Endothelial cell of umbilical vein (primary cell): ENCODE data around the gene SLC25A13. TPM values are rescaled to one million over a fixed set of nuclear protein-coding genes. Genes with fewer than 3 reads are reported as not detected.
A peak's percentile ranks its signal among the peaks of the same experiment; 100 is the strongest.

Experiments
- BruUV-seq: library from RNA; stranded (reverse); fragments of 400-500 nt; replicated peaks from 2 replicates; lab custom pipeline; 2021; lab: Mats Ljungman, UMichigan
- CTCF ChIA-PET: fragments of 300-600, 350-600 bp; sonication (Branson Sonifier 250); formaldehyde crosslinking; loops from one replicate; lab custom pipeline; 2021; ENCODE audit warnings: antibody characterized with exemption, inconsistent platforms; lab: Charles Lee
- POLR2A ChIA-PET: fragments of 300-600, 350-600 bp; sonication (Branson Sonifier 250); formaldehyde crosslinking; loops from one replicate; lab custom pipeline; 2021; ENCODE audit warnings: antibody characterized with exemption, inconsistent platforms; lab: Charles Lee
- DNase-seq: peaks from one replicate; pipeline ENCODE4 v3.0.0-alpha.2; 2011; ENCODE audit warnings: low read depth, low spot score
- FAIRE-seq: peaks from 2 replicates; lab custom pipeline; 2011; peaks lifted over from hg19 to GRCh38; lab: Jason Lieb, UNC
- H2AFZ ChIP-seq: 2 replicates; pipeline ENCODE4 v1.6.0; 2012; ENCODE audit warnings: low read depth, low read length, control low read depth, inconsistent platforms
- H3K27ac ChIP-seq: 2 replicates; pipeline ENCODE4 v1.5.1; 2011; ENCODE audit warnings: low read depth, mild to moderate bottlenecking, control low read depth, low read length, moderate library complexity; ENCODE audit not compliant: insufficient read depth
- H3K27me3 ChIP-seq, 2 experiments: 2 replicates each; pipeline versions ENCODE4 v1.6.0 to v1.6.1; 2011; ENCODE audit warnings: low read length in 2 of 2, mixed read lengths in 1 of 2; ENCODE audit not compliant: control insufficient read depth in 2 of 2, insufficient read depth in 2 of 2
- H3K36me3 ChIP-seq, 2 experiments: 2 replicates in 1 of 2; 3 replicates in 1 of 2; pipeline ENCODE4 v1.5.1; 2011; ENCODE audit warnings: low read length in 2 of 2, mild to moderate bottlenecking in 1 of 2, moderate library complexity in 1 of 2; ENCODE audit not compliant: control insufficient read depth in 2 of 2, insufficient read depth in 2 of 2; ENCODE audit errors: extremely low read depth in 1 of 2
- H3K4me1 ChIP-seq: 3 replicates; pipeline ENCODE4 v1.5.1; 2011; ENCODE audit warnings: mild to moderate bottlenecking, low read length; ENCODE audit not compliant: control insufficient read depth, insufficient read depth; ENCODE audit errors: extremely low read depth
- H3K4me2 ChIP-seq: 2 replicates; pipeline ENCODE4 v1.6.1; 2011; ENCODE audit warnings: low read length, control low read depth, mixed read lengths; ENCODE audit not compliant: insufficient read depth
- H3K4me3 ChIP-seq, 3 experiments: fragments of 200-600 bp in 1 of 3; sonication (generic), shearing (Covaris generic) in 1 of 3; replicated peaks in 1 of 3; 2 replicates each; pipeline ENCODE4 v1.5.1; 2011 to 2016; ENCODE audit warnings: control low read depth in 3 of 3, low read length in 3 of 3, mild to moderate bottlenecking in 2 of 3, inconsistent platforms in 1 of 3, low read depth in 1 of 3, moderate library complexity in 1 of 3; ENCODE audit not compliant: insufficient read depth in 1 of 3
- H3K79me2 ChIP-seq: 2 replicates; pipeline ENCODE4 v1.6.0; 2012; ENCODE audit warnings: low read length, inconsistent platforms; ENCODE audit not compliant: control insufficient read depth, insufficient read depth
- H3K9ac ChIP-seq: replicated peaks from 2 replicates; pipeline ENCODE3; 2011; ENCODE audit warnings: low read length, control low read depth; ENCODE audit not compliant: insufficient read depth; ENCODE audit errors: extremely low read depth
- H3K9me1 ChIP-seq: replicated peaks from 3 replicates; pipeline ENCODE4 v1.6.0; 2011; ENCODE audit warnings: mild to moderate bottlenecking, low read length; ENCODE audit not compliant: control insufficient read depth, insufficient read depth; ENCODE audit errors: extremely low read depth
- H3K9me3 ChIP-seq: replicated peaks from 2 replicates; pipeline ENCODE4 v1.5.1; 2012; ENCODE audit warnings: low read length, inconsistent platforms; ENCODE audit not compliant: control insufficient read depth, insufficient read depth
- H4K20me1 ChIP-seq: replicated peaks from 2 replicates; pipeline ENCODE3; 2011; ENCODE audit warnings: mild to moderate bottlenecking, low read length; ENCODE audit not compliant: control insufficient read depth, insufficient read depth; ENCODE audit errors: extremely low read depth
- CTCF ChIP-seq, 2 donors: IDR thresholded peaks; 1 replicate in 1 of 2; 2 replicates in 1 of 2; pipeline ENCODE4 v1.5.1; 2011; ENCODE audit warnings: low read length in 2 of 2, mild to moderate bottlenecking in 2 of 2, moderate library complexity in 2 of 2, control low read depth in 1 of 2, inconsistent platforms in 1 of 2, low read depth in 1 of 2; ENCODE audit not compliant: insufficient read depth in 1 of 2; ENCODE audit errors: extremely low read depth in 1 of 2
- EZH2 ChIP-seq: IDR thresholded peaks from 2 replicates; pipeline ENCODE4 v1.6.1; 2012; ENCODE audit warnings: borderline replicate concordance, low read depth, mild to moderate bottlenecking, moderate library complexity, low read length, inconsistent platforms; ENCODE audit not compliant: severe bottlenecking
- FOS ChIP-seq: IDR thresholded peaks from 2 replicates; pipeline ENCODE4 v1.6.1; 2011; ENCODE audit warnings: mild to moderate bottlenecking, low read length, moderate library complexity, borderline replicate concordance; ENCODE audit not compliant: insufficient read depth
- GATA2 ChIP-seq: IDR thresholded peaks from 2 replicates; pipeline ENCODE4 v1.7.0; 2011; ENCODE audit warnings: low read depth, mild to moderate bottlenecking, moderate library complexity, mixed read lengths, low read length; ENCODE audit not compliant: insufficient read length, insufficient read depth
- JUN ChIP-seq: IDR thresholded peaks from 2 replicates; pipeline ENCODE4 v1.6.1; 2011; ENCODE audit warnings: borderline replicate concordance, low read depth; ENCODE audit not compliant: insufficient read length, insufficient read depth
- MAX ChIP-seq: IDR thresholded peaks from 2 replicates; pipeline ENCODE4 v1.6.1; 2011; ENCODE audit not compliant: insufficient read depth, insufficient read length
- MYC ChIP-seq: IDR thresholded peaks from one replicate; pipeline ENCODE4 v1.6.1; 2011; ENCODE audit warnings: mild to moderate bottlenecking, low read depth, low read length
- POLR2A ChIP-seq: IDR thresholded peaks from 2 replicates; pipeline ENCODE4 v1.6.1; 2012; ENCODE audit warnings: low read depth, mild to moderate bottlenecking, control low read depth, low read length
- POLR2AphosphoS5 ChIP-seq: IDR thresholded peaks from 2 replicates; pipeline ENCODE4 v1.6.1; 2012; ENCODE audit warnings: low read depth, mild to moderate bottlenecking, control low read depth, low read length, moderate library complexity; ENCODE audit not compliant: insufficient read depth
- dilution Hi-C: fragments of 300-500 bp; cut with MboI; formaldehyde crosslinking; loops from one replicate; pipeline ENCODE4 v1.15.0; 2019; ENCODE audit warnings: low sequenced_read_pairs; ENCODE audit not compliant: extremely low pct_ligation_motif_present
- intact Hi-C: fragments of 100-400 bp; cut with micrococcal nuclease; formaldehyde crosslinking; loops from one replicate; pipeline ENCODE4 v1.10.0; 2022
- polyA plus RNA-seq, 4 experiments: library from polyadenylated mRNA; depleted of rRNA in 3 of 4; stranded (reverse) in 3 of 4; unstranded in 1 of 4; fragments of >200 nt; gene quantifications; 2 replicates each; pipeline versions ENCODE4 v1.2.1 to v1.2.3, GENCODE V29; 2011 to 2012; ENCODE audit warnings: missing spikeins in 1 of 4
- total RNA-seq: library from RNA; stranded (reverse); gene quantifications from 2 replicates; pipeline ENCODE4 v1.2.3, GENCODE V29; 2021

Gene SLC25A13
- total and polyA plus RNA-seq, 2 donors (not counting 3 experiments of a cell fraction or from before 2014, with no cell fraction given), result 13.2 to 34.4 TPM

GRCh38 chr7:96322373-96322695 is 436 bp upstream of the SLC25A13 start:
- CTCF ChIA-PET, result interaction anchor here (1.1 kb wide), 1 partner anchor 19 kb away, joined by 3 read pairs; no protein-coding TSS in a partner anchor
- Histone ChIP-seq H3K9me1 (no peaks in the 10 kb centered on the region), H3K79me2 (peaks cover 12% of the 10 kb centered on the region), H2AFZ (peak overlapping the region; percentile 89), H3K9ac (no peak overlapping the region), H4K20me1 (no peaks in the 10 kb centered on the region), H3K27me3 (no peaks in the 10 kb centered on the region), H3K4me2 (peak overlapping the region; percentile 67), H3K4me1 (peaks cover 14% of the 10 kb centered on the region), H3K9me3 (no peaks in the 10 kb centered on the region), H3K4me3 (peak overlapping the region in 2 of 3 experiments; percentile 71 to 90), H3K27ac (no peak overlapping the region), H3K36me3 (no peaks in the 10 kb centered on the region)
- no TSS peak for BruUV-seq
- FAIRE-seq, result no peak
- DNase-seq, result no peak
- POLR2A ChIA-PET, result no interaction called here
- intact Hi-C loops (loop anchor here (1.0 to 10.0 kb wide), 8 partner anchors 86 to 704 kb away; partner anchors contain the start of genes DLX6 and SEM1), dilution Hi-C loops (no loop called here)
- no peak for TF ChIP-seq GATA2
- no peak for TF ChIP-seq FOS
- no peak for TF ChIP-seq POLR2A
- no peak for TF ChIP-seq EZH2
- no peak for TF ChIP-seq CTCF (IDR thresholded peaks at IDR 0.05; ENCODE audit: extremely low read depth in 1 of 2, insufficient read depth in 1 of 2, low read depth in 1 of 2, low read length in 2 of 2)
- TF ChIP-seq MYC, result no peak
- TF ChIP-seq MAX, result no peak
- TF ChIP-seq POLR2AphosphoS5, result no peak
- TF ChIP-seq JUN, result no peak
